ENCODE data around the gene GLB1L2.
A peak's percentile ranks its signal among the peaks of the same experiment; 100 is the strongest.
"Not testable (repeated sequence)": the region's sequence is repeated elsewhere in the genome, so short reads cannot be mapped to it uniquely, and the experiment has no call there.

Gene GLB1L2

GRCh38 chr11:134293119-134294113, 38.4 kb upstream of the GLB1L2 start:
- Histone ChIP-seq H3K27me3 (ENCODE audit: control insufficient read depth, insufficient read depth, low read length) (no peaks in the 10 kb centered on the region), H3K9me3 (replicated peaks; ENCODE audit: low read length) (no peaks in the 10 kb centered on the region), H3K4me2 (ENCODE audit: low read length) (no peak overlapping the region), H3K36me3 (ENCODE audit: insufficient read depth, low read length) (no peaks in the 10 kb centered on the region), H3K4me1 (ENCODE audit: control insufficient read depth, insufficient read depth, low read length) (no peaks in the 10 kb centered on the region), H3K4me3 (ENCODE audit: low read length) (no peak overlapping the region), H3K9ac (ENCODE audit: low read depth, low read length) (no peak overlapping the region)

- no peaks in the 10 kb centered on the region for H3K27me3 ChIP-seq (ENCODE audit: control insufficient read depth, insufficient read depth, low read length)
- no peak overlapping the region for H3K4me3 ChIP-seq (ENCODE audit: low read length)
- H3K36me3 ChIP-seq (ENCODE audit: insufficient read depth, low read length): no peaks in the 10 kb centered on the region
- H3K4me1 ChIP-seq (ENCODE audit: control insufficient read depth, insufficient read depth, low read length): no peaks in the 10 kb centered on the region
- H3K4me2 ChIP-seq (ENCODE audit: low read length): no peak overlapping the region
- H3K9ac ChIP-seq (ENCODE audit: low read depth, low read length): no peak overlapping the region
- H3K9me3 ChIP-seq (replicated peaks; ENCODE audit: low read length): no peaks in the 10 kb centered on the region
These were observed 37.1 kb upstream of the GLB1L2 start for GRCh38 chr11:134294664-134295063.

GRCh38 chr11:134312223-134312622, 19.6 kb upstream of the GLB1L2 start:
- Histone ChIP-seq H3K4me1 (ENCODE audit: control insufficient read depth, insufficient read depth, low read length) (no peaks in the 10 kb centered on the region), H3K4me2 (ENCODE audit: low read length) (no peak overlapping the region), H3K27me3 (ENCODE audit: control insufficient read depth, insufficient read depth, low read length) (no peaks in the 10 kb centered on the region), H3K9me3 (replicated peaks; ENCODE audit: low read length) (peaks cover 2% of the 10 kb centered on the region), H3K4me3 (ENCODE audit: low read length) (no peak overlapping the region), H3K36me3 (ENCODE audit: insufficient read depth, low read length) (no peaks in the 10 kb centered on the region), H3K9ac (ENCODE audit: low read depth, low read length) (no peak overlapping the region)

- no peaks in the 10 kb centered on the region for H3K27me3 ChIP-seq (ENCODE audit: control insufficient read depth, insufficient read depth, low read length)
- H3K4me3 ChIP-seq (ENCODE audit: low read length): no peak overlapping the region
- H3K36me3 ChIP-seq (ENCODE audit: insufficient read depth, low read length): no peaks in the 10 kb centered on the region
- no peak overlapping the region for H3K4me2 ChIP-seq (ENCODE audit: low read length)
- no peaks in the 10 kb centered on the region for H3K4me1 ChIP-seq (ENCODE audit: control insufficient read depth, insufficient read depth, low read length)
- H3K9me3 ChIP-seq (replicated peaks; ENCODE audit: low read length): peaks cover 2% of the 10 kb centered on the region
- no peak overlapping the region for H3K9ac ChIP-seq (ENCODE audit: low read depth, low read length)
These were observed 19.0 kb upstream of the GLB1L2 start for GRCh38 chr11:134312807-134313206.

GRCh38 chr11:134313379-134313778, 18.4 kb upstream of the GLB1L2 start:
- Histone ChIP-seq H3K4me1 (ENCODE audit: control insufficient read depth, insufficient read depth, low read length) (no peaks in the 10 kb centered on the region), H3K4me3 (ENCODE audit: low read length) (no peak overlapping the region), H3K9ac (ENCODE audit: low read depth, low read length) (no peak overlapping the region), H3K4me2 (ENCODE audit: low read length) (no peak overlapping the region), H3K36me3 (ENCODE audit: insufficient read depth, low read length) (no peaks in the 10 kb centered on the region), H3K27me3 (ENCODE audit: control insufficient read depth, insufficient read depth, low read length) (no peaks in the 10 kb centered on the region), H3K9me3 (replicated peaks; ENCODE audit: low read length) (peaks cover 2% of the 10 kb centered on the region)

DNA sequence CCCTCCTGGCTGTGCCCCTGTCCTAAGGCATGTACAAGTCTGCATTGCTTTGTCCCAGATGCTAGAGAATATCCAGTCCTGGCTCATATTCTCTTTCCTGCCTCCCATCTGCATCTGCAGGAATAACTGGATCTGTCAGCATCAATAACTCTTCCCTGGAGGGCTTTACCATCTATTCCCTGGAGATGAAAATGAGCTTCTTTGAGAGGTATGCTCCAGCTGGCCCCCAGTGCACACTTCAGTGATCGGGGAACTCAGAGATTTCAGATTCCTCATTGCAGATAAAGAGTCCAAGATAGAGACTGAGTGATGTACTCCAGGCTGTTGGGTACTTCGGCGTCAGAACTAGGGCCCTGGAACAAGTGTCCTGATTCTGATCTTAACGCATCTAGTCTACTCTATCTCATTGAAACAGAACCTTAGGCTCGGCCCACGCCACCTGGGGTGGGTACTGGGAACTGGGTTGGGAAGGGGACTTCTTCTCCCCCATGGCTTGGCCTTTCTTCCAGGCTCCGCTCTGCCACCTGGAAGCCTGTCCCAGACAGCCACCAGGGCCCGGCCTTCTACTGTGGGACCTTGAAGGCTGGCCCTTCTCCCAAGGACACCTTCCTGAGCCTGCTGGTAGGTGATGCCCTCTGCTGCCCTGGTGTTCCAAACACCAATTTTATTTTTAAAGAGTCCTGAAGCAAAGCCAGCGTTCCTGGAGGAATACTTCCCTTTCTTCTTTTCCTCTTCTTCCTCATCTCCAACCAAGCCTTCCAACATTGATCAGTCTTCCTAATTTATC, 17.8 kb upstream of the GLB1L2 start:
- Histone ChIP-seq H3K9me3 (replicated peaks; ENCODE audit: low read length) (peaks cover 2% of the 10 kb centered on the region), H3K4me3 (ENCODE audit: low read length) (no peak overlapping the region), H3K36me3 (ENCODE audit: insufficient read depth, low read length) (no peaks in the 10 kb centered on the region), H3K9ac (ENCODE audit: low read depth, low read length) (no peak overlapping the region), H3K4me1 (ENCODE audit: control insufficient read depth, insufficient read depth, low read length) (no peaks in the 10 kb centered on the region), H3K27me3 (ENCODE audit: control insufficient read depth, insufficient read depth, low read length) (no peaks in the 10 kb centered on the region), H3K4me2 (ENCODE audit: low read length) (no peak overlapping the region)

DNA sequence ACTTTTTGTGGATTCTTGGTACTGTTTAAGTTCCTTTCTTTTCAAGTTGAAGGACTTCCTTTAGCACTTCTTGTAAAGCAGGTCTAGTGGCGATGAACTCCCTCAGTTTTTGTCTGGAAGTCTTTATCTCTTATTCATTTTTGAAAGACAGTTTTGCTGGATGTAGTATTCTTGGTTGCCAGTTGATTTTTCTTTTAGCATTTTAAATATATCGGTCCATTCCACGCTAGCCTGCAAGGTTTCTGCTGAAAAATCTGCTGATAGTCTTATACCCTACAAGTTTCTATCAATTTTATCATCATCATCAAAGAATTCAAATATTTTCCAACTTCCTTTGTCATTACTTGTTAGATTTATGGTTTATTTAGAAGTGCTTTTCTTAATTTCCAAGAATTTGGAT, 14.7 kb upstream of the GLB1L2 start:
- H3K27me3 ChIP-seq (ENCODE audit: control insufficient read depth, insufficient read depth, low read length): no peaks in the 10 kb centered on the region
- peaks cover 2% of the 10 kb centered on the region for H3K9me3 ChIP-seq (replicated peaks; ENCODE audit: low read length)
- H3K36me3 ChIP-seq (ENCODE audit: insufficient read depth, low read length): no peaks in the 10 kb centered on the region
- H3K9ac ChIP-seq (ENCODE audit: low read depth, low read length): no peak overlapping the region
- no peak overlapping the region for H3K4me3 ChIP-seq (ENCODE audit: low read length)
- no peaks in the 10 kb centered on the region for H3K4me1 ChIP-seq (ENCODE audit: control insufficient read depth, insufficient read depth, low read length)
- H3K4me2 ChIP-seq (ENCODE audit: low read length): no peak overlapping the region

DNA sequence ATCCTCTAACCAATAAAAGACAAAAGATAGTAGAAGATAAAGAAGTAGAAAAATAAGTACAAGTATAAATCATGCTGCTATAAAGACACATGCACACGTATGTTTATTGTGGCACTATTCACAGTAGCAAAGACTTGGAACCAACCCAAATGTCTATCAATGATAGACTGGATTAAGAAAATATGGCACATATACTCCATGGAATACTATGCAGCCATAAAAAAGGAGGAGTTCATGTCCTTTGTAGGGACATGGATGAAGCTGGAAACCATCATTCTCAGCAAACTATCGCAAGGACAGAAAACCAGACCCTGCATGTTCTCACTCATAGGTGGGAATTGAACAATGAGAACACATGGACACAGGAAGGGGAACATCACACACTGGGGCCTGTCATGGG, 10.4 kb upstream of the GLB1L2 start:
- not testable (repeated sequence) for H3K4me3 ChIP-seq (ENCODE audit: low read length); H3K9me3 ChIP-seq (replicated peaks; ENCODE audit: low read length); H3K9ac ChIP-seq (ENCODE audit: low read depth, low read length); H3K4me1 ChIP-seq (ENCODE audit: control insufficient read depth, insufficient read depth, low read length); H3K36me3 ChIP-seq (ENCODE audit: insufficient read depth, low read length); H3K27me3 ChIP-seq (ENCODE audit: control insufficient read depth, insufficient read depth, low read length); H3K4me2 ChIP-seq (ENCODE audit: low read length)

GRCh38 chr11:134322553-134322952, 9.2 kb upstream of the GLB1L2 start:
- Histone ChIP-seq H3K9ac (ENCODE audit: low read depth, low read length) (no peak overlapping the region), H3K9me3 (replicated peaks; ENCODE audit: low read length) (no peaks in the 10 kb centered on the region), H3K4me1 (ENCODE audit: control insufficient read depth, insufficient read depth, low read length) (no peaks in the 10 kb centered on the region), H3K36me3 (ENCODE audit: insufficient read depth, low read length) (no peaks in the 10 kb centered on the region), H3K4me3 (ENCODE audit: low read length) (no peak overlapping the region), H3K27me3 (ENCODE audit: control insufficient read depth, insufficient read depth, low read length) (no peaks in the 10 kb centered on the region), H3K4me2 (ENCODE audit: low read length) (no peak overlapping the region)

DNA sequence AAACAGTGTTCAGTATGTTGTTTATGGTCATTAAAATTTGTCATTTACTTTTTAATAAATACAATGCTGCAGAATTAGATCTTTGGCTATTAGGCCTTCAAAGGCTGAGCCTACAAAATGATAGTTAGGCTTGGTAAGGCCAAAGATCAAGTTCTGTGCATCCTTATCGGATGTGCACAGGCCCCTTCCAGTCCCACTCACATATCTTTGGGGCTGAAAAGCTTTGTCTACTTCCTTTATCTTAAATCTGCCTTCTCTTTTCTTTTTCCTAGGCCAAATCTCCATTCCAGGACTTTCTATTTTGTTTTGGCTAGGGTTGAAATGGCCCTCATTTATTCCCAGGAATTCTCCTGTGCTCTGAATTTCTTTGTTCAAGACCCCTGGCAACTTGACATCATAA, 3.4 kb upstream of the GLB1L2 start:
- H3K9ac ChIP-seq (ENCODE audit: low read depth, low read length): no peak overlapping the region
- no peaks in the 10 kb centered on the region for H3K9me3 ChIP-seq (replicated peaks; ENCODE audit: low read length)
- H3K4me1 ChIP-seq (ENCODE audit: control insufficient read depth, insufficient read depth, low read length): peaks cover 4% of the 10 kb centered on the region
- peaks cover 27% of the 10 kb centered on the region for H3K27me3 ChIP-seq (ENCODE audit: control insufficient read depth, insufficient read depth, low read length)
- no peaks in the 10 kb centered on the region for H3K36me3 ChIP-seq (ENCODE audit: insufficient read depth, low read length)
- no peak overlapping the region for H3K4me2 ChIP-seq (ENCODE audit: low read length)
- H3K4me3 ChIP-seq (ENCODE audit: low read length): no peak overlapping the region

DNA sequence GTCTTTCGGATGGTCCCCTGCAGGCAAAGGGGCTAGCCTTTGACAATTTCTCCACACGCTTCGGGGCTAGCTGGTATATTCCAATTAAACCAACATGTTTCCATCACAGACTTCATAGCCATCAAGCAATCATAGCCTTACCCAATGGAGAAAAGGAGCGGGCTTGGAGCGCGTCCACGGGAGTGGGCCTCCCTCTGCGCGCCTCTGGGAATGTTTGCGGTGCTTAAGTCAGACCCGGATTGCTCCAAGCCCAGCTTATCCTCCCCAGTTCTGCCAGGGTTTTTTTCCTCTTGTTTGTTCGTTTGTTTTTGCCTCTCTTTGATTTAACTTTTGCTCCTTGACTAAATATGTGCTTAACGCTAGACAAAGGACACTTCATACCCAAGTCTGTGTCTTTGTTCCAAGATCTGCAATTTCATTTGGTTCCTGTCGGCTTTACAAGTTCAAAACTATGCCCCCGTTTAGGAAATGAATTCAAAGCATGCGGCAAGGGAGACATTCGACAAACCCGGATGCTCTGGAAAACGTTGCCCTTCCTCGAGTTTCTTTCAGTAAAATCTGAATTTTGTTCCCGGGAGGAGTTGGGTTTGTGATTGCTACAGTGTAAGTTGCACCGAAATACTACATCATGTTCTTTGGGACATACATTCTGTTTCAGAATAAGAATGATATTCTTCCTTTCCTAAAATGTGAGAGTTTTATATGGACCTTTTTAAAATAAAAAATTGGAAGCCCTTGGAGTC, 1.0 kb upstream of the GLB1L2 start:
- H3K4me3 ChIP-seq (ENCODE audit: low read length): no peak overlapping the region
- H3K4me1 ChIP-seq (ENCODE audit: control insufficient read depth, insufficient read depth, low read length): peaks cover 4% of the 10 kb centered on the region
- peak overlapping the region; percentile 45 for H3K4me2 ChIP-seq (ENCODE audit: low read length)
- H3K9me3 ChIP-seq (replicated peaks; ENCODE audit: low read length): no peaks in the 10 kb centered on the region
- H3K36me3 ChIP-seq (ENCODE audit: insufficient read depth, low read length): no peaks in the 10 kb centered on the region
- H3K9ac ChIP-seq (ENCODE audit: low read depth, low read length): no peak overlapping the region
- H3K27me3 ChIP-seq (ENCODE audit: control insufficient read depth, insufficient read depth, low read length): peaks cover 27% of the 10 kb centered on the region
